ENCODE measurements around the gene GUCY1A2. TPM values are rescaled to one million over a fixed set of nuclear protein-coding genes. Genes with fewer than 3 reads are reported as not detected.
A peak's percentile ranks its signal among the peaks of the same experiment; 100 is the strongest.

Gene GUCY1A2
- total RNA-seq, 1 donor: 0.43 TPM

- H3K4me3 ChIP-seq (ENCODE audit: low read depth, low read length): no peak overlapping the region
- DNase-seq (ENCODE audit: low read depth): no peak
- no peak for TF ChIP-seq CTCF (IDR thresholded peaks at IDR 0.05; ENCODE audit: insufficient read depth, low read depth, low read length)
Observed at GRCh38 chr11:106821826-106822225, 196.4 kb downstream of the GUCY1A2 start.

GRCh38 chr11:106821291-106821690, 197.0 kb downstream of the GUCY1A2 start:
- no peak overlapping the region for H3K4me3 ChIP-seq (ENCODE audit: low read depth, low read length)
- DNase-seq (ENCODE audit: low read depth): no peak
- TF ChIP-seq CTCF (IDR thresholded peaks at IDR 0.05; ENCODE audit: insufficient read depth, low read depth, low read length): no peak

- DNase-seq (ENCODE audit: low read depth): no peak
- no peak for TF ChIP-seq CTCF (IDR thresholded peaks at IDR 0.05; ENCODE audit: insufficient read depth, low read depth, low read length)
- no peak overlapping the region for H3K4me3 ChIP-seq (ENCODE audit: low read depth, low read length)
Observed at GRCh38 chr11:106818443-106818842, 199.8 kb downstream of the GUCY1A2 start.

- no peak for TF ChIP-seq CTCF (IDR thresholded peaks at IDR 0.05; ENCODE audit: insufficient read depth, low read depth, low read length)
- no peak overlapping the region for H3K4me3 ChIP-seq (ENCODE audit: low read depth, low read length)
- DNase-seq (ENCODE audit: low read depth): no peak
Observed at GRCh38 chr11:106815209-106815608, 203.1 kb downstream of the GUCY1A2 start.

GRCh38 chr11:106813806-106814205, 204.5 kb downstream of the GUCY1A2 start:
- TF ChIP-seq CTCF (IDR thresholded peaks at IDR 0.05; ENCODE audit: insufficient read depth, low read depth, low read length): no peak
- H3K4me3 ChIP-seq (ENCODE audit: low read depth, low read length): no peak overlapping the region
- no peak for DNase-seq (ENCODE audit: low read depth)

GRCh38 chr11:106794058-106794457, 224.2 kb downstream of the GUCY1A2 start:
- H3K4me3 ChIP-seq (ENCODE audit: low read depth, low read length): no peak overlapping the region
- TF ChIP-seq CTCF (IDR thresholded peaks at IDR 0.05; ENCODE audit: insufficient read depth, low read depth, low read length): no peak
- peak; percentile 17 for DNase-seq (ENCODE audit: low read depth)

GRCh38 chr11:106789406-106789805, 228.9 kb downstream of the GUCY1A2 start:
- DNase-seq (ENCODE audit: low read depth): no peak
- no peak for TF ChIP-seq CTCF (IDR thresholded peaks at IDR 0.05; ENCODE audit: insufficient read depth, low read depth, low read length)

More at GRCh38 chr11:106789406-106789805, 228.9 kb downstream of the GUCY1A2 start:
- H3K4me3 ChIP-seq (ENCODE audit: low read depth, low read length): no peak overlapping the region
